ENCODE data around the gene FGF8. TPM values are rescaled to one million over a fixed set of nuclear protein-coding genes. Genes with fewer than 3 reads are reported as not detected.

The FGF8 gene
- total and polyA plus RNA-seq, 9 of the 15 experiments (the other 6 are each of a cell fraction or from before 2014, with no cell fraction given), result 0.13 to 0.82 (median 0.37) TPM; not detected in 5

DNA sequence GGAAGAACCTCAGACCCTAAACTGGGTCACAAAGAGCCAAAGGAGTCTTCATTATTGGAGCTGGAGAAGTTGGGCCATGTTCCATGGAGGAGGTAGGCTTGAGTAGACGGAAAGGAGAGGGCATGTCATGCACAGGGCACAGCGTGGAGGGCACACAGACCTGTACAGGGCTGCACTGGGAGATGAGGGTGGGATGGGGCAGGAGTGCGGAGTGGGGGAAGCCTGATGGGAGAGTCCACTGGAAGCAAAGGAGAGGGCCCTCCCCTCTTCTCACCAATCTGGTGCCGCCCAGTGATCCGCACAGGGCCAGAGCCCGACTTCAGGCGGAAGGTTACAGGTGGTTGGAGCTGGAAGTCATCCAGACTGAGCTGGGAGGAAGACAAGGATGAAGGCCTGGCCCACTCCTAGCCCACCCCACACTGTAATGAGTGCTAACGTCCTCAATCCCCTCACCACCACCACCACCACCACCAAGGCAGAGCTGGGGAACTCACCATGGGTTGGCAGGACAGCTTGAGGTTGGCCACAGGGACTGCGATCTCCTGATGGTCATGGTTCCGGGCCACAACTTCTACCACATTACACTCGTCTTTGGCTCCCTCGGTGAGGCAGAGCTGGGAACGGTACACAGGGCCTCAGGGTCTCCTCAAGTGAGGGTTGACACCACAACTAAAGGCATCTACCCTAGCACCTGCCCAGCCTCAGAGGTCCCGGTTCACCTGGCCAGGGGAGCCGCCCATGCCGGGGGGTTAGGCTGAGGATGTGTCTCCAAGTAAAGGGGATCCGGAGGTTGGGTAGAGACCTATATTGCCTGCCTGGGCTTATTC, 6.3 kb upstream of the FGF8 start:
- intact Hi-C loops (cut with micrococcal nuclease), result loop anchor here (1.0 to 5.0 kb wide), 3 partner anchors 180 to 570 kb away; no protein-coding TSS in a partner anchor
- H3K9ac ChIP-seq (ENCODE audit: insufficient read depth in 1 of 2, low read depth in 2 of 2, low read length in 2 of 2), result peak overlapping the region; percentile 81 to 92
- FAIRE-seq, result no peak
- no peaks in the 10 kb centered on the region for H3K9me3 ChIP-seq (replicated peaks; ENCODE audit: control insufficient read depth, insufficient read depth, low read depth, low read length)
- no peaks in the 10 kb centered on the region for H3K27me3 ChIP-seq (ENCODE audit: control insufficient read depth in 2 of 2, insufficient read depth in 2 of 2, low read length in 2 of 2)
- H3K9me1 ChIP-seq (ENCODE audit: control insufficient read depth, insufficient read depth, low read length), result no peaks in the 10 kb centered on the region
- peak overlapping the region; percentile 86 for H2AFZ ChIP-seq (ENCODE audit: low read depth, low read length)
- peak overlapping the region; percentile 81 for H3K4me2 ChIP-seq (ENCODE audit: insufficient read depth, low read length)
- WGBS (ENCODE audit: insufficient coverage, low coverage, missing lambda C conversion rate), result 8% methylated on average over 8 of the region's 17 CpGs
- peak overlapping the region; percentile 65 for H3K27ac ChIP-seq (ENCODE audit: extremely low read depth, low read depth, low read length)
- no TSS peak for BruUV-seq (replicated peaks)
- ATAC-seq, result no peak
- ChIA-PET CTCF (ENCODE audit: low intra/inter-chr PET ratio) (interaction anchor here (0.9 to 2.6 kb wide), 3 partner anchors 178 to 180 kb away, joined by 3 to 32 read pairs (median 5); no protein-coding TSS in a partner anchor), POLR2A (interaction anchor here (0.6 to 2.9 kb wide), 2 partner anchors 10 to 180 kb away, joined by 3 to 14 read pairs; no protein-coding TSS in a partner anchor)
- DNase-seq (ENCODE audit: extremely low read depth in 1 of 4, low spot score in 3 of 4), result peak in 1 of 4 experiments; percentile 17
- peak overlapping the region; percentile 73 for H3K4me3 ChIP-seq
- in situ Hi-C loops (cut with MboI), result loop anchor here (5.0 kb wide), 1 partner anchor 175 kb away; no protein-coding TSS in a partner anchor
- peaks cover 49% of the 10 kb centered on the region for H3K36me3 ChIP-seq (ENCODE audit: control insufficient read depth, insufficient read depth, low read length)
- peaks cover 11% of the 10 kb centered on the region for H4K20me1 ChIP-seq (replicated peaks; ENCODE audit: control insufficient read depth, insufficient read depth, low read length)
- H3K79me2 ChIP-seq (ENCODE audit: control insufficient read depth, insufficient read depth, low read length), result peaks cover 21% of the 10 kb centered on the region
- H3K4me1 ChIP-seq (replicated peaks in 1 of 2; ENCODE audit: control insufficient read depth in 2 of 2, insufficient read depth in 2 of 2, low read length in 2 of 2), result peaks cover 17 to 50% of the 10 kb centered on the region in 2 experiments
- TF ChIP-seq LCOR (CRISPR knock-in tag; IDR thresholded peaks at IDR 0.05), result no peak
- no peak for TF ChIP-seq SREBF2 (CRISPR knock-in tag; IDR thresholded peaks at IDR 0.05)
- TF ChIP-seq, protein P1, sequence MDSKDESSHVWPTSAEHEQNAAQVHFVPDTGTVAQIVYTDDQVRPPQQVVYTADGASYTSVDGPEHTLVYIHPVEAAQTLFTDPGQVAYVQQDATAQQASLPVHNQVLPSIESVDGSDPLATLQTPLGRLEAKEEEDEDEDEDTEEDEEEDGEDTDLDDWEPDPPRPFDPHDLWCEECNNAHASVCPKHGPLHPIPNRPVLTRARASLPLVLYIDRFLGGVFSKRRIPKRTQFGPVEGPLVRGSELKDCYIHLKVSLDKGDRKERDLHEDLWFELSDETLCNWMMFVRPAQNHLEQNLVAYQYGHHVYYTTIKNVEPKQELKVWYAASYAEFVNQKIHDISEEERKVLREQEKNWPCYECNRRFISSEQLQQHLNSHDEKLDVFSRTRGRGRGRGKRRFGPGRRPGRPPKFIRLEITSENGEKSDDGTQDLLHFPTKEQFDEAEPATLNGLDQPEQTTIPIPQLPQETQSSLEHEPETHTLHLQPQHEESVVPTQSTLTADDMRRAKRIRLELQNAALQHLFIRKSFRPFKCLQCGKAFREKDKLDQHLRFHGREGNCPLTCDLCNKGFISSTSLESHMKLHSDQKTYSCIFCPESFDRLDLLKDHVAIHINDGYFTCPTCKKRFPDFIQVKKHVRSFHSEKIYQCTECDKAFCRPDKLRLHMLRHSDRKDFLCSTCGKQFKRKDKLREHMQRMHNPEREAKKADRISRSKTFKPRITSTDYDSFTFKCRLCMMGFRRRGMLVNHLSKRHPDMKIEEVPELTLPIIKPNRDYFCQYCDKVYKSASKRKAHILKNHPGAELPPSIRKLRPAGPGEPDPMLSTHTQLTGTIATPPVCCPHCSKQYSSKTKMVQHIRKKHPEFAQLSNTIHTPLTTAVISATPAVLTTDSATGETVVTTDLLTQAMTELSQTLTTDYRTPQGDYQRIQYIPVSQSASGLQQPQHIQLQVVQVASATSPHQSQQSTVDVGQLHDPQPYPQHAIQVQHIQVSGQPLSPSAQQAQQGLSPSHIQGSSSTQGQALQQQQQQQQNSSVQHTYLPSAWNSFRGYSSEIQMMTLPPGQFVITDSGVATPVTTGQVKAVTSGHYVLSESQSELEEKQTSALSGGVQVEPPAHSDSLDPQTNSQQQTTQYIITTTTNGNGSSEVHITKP (IDR thresholded peaks at IDR 0.05; ENCODE audit: partially characterized antibody), result peak; percentile 40
- TF ChIP-seq, protein P2, sequence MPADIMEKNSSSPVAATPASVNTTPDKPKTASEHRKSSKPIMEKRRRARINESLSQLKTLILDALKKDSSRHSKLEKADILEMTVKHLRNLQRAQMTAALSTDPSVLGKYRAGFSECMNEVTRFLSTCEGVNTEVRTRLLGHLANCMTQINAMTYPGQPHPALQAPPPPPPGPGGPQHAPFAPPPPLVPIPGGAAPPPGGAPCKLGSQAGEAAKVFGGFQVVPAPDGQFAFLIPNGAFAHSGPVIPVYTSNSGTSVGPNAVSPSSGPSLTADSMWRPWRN (IDR thresholded peaks at IDR 0.05; ENCODE audit: low read depth), result no peak
- TF ChIP-seq BRCA1 (IDR thresholded peaks at IDR 0.05), result no peak
- 0 out of 2 replicates have a peak, but pooled peaks have one; percentile 31 for TF ChIP-seq BRCA1 (CRISPR knock-in tag; IDR thresholded peaks at IDR 0.05)
- TF ChIP-seq, protein P3, sequence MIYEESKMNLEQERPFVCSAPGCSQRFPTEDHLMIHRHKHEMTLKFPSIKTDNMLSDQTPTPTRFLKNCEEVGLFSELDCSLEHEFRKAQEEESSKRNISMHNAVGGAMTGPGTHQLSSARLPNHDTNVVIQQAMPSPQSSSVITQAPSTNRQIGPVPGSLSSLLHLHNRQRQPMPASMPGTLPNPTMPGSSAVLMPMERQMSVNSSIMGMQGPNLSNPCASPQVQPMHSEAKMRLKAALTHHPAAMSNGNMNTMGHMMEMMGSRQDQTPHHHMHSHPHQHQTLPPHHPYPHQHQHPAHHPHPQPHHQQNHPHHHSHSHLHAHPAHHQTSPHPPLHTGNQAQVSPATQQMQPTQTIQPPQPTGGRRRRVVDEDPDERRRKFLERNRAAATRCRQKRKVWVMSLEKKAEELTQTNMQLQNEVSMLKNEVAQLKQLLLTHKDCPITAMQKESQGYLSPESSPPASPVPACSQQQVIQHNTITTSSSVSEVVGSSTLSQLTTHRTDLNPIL (CRISPR knock-in tag; IDR thresholded peaks at IDR 0.05), result no peak
- TF ChIP-seq NEUROD1 (IDR thresholded peaks at IDR 0.05; ENCODE audit: borderline replicate concordance, low read depth, low read length, partially characterized antibody), result no peak
- TF ChIP-seq FOXA1 (IDR thresholded peaks at IDR 0.05; ENCODE audit: borderline replicate concordance), result no peak
- no peak for TF ChIP-seq ZNF143 (CRISPR knock-in tag; IDR thresholded peaks at IDR 0.05)
- TF ChIP-seq ZKSCAN3 (CRISPR knock-in tag; IDR thresholded peaks at IDR 0.05), result no peak
- no peak for TF ChIP-seq ZEB2 (IDR thresholded peaks at IDR 0.05)

Data from K562 (cell line).